BJ (cell line): ENCODE measurements around the gene ANKRD17. TPM values are rescaled to one million over a fixed set of nuclear protein-coding genes. Genes with fewer than 3 reads are reported as not detected.

Experiments used
- CTCF ChIA-PET: fragments of 350-600 bp; formaldehyde crosslinking; extraction: SDS; loops from one replicate; lab custom pipeline; 2021; ENCODE audit warnings: antibody characterized with exemption, inconsistent platforms; lab: Yijun Ruan, JAX
- POLR2A ChIA-PET: fragments of 300-600 bp; sonication (Branson Sonifier 250); formaldehyde crosslinking; extraction: SDS; loops from one replicate; lab custom pipeline; 2021; ENCODE audit warnings: antibody characterized with exemption; lab: Charles Lee
- DNase-seq: peaks from one replicate; pipeline ENCODE4 v3.0.0-alpha.2; 2011; ENCODE audit warnings: low read depth
- H3K27me3 ChIP-seq: 2 replicates; pipeline ENCODE4 v1.6.0; 2011; ENCODE audit warnings: low read length; ENCODE audit not compliant: control insufficient read depth, insufficient read depth
- H3K36me3 ChIP-seq: 2 replicates; pipeline ENCODE4 v1.5.1; 2011; ENCODE audit warnings: low read length; ENCODE audit not compliant: control insufficient read depth, insufficient read depth
- H3K4me3 ChIP-seq: 2 replicates; pipeline ENCODE4 v1.5.1; 2011; ENCODE audit warnings: low read depth, mild to moderate bottlenecking, control low read depth, low read length
- CTCF ChIP-seq: IDR thresholded peaks from 2 replicates; pipeline ENCODE4 v1.5.1; 2011; ENCODE audit warnings: low read depth, mild to moderate bottlenecking, control low read depth, inconsistent platforms, low read length, moderate library complexity; ENCODE audit not compliant: insufficient read depth
- polyA plus RNA-seq: library from polyadenylated mRNA; depleted of rRNA; stranded (reverse); fragments of >200 nt; gene quantifications from 2 replicates; pipeline ENCODE4 v1.2.3, GENCODE V29; 2011

ANKRD17 gene
- polyA plus RNA-seq, 1 experiment: 39.6 TPM

- H3K36me3 ChIP-seq: no peaks in the 10 kb centered on the region; the same call in 1 of the 2 replicates
- H3K4me3 ChIP-seq: no peak overlapping the region
- no peak for DNase-seq
- no peak for TF ChIP-seq CTCF
- ChIA-PET CTCF (no interaction called here), POLR2A (no interaction called here)
- H3K27me3 ChIP-seq: no peaks in the 10 kb centered on the region
These were observed 205.5 kb downstream of the ANKRD17 start for GRCh38 chr4:73053076-73053475.

GRCh38 chr4:73051625-73052024 is 207.0 kb downstream of the ANKRD17 start:
- DNase-seq: no peak
- Histone ChIP-seq H3K36me3 (no peaks in the 10 kb centered on the region; the same call in 1 of the 2 replicates), H3K27me3 (no peaks in the 10 kb centered on the region), H3K4me3 (no peak overlapping the region)
- POLR2A ChIA-PET: no interaction called here
- no peak for TF ChIP-seq CTCF
- CTCF ChIA-PET: no interaction called here

GRCh38 chr4:73045879-73046278 is 212.7 kb downstream of the ANKRD17 start:
- H3K4me3 ChIP-seq: no peak overlapping the region
- CTCF ChIA-PET: interaction anchor here (0.6 kb wide), 1 partner anchor 219 kb away, joined by 3 read pairs; no protein-coding TSS in a partner anchor
- no peaks in the 10 kb centered on the region for H3K36me3 ChIP-seq
- POLR2A ChIA-PET: no interaction called here
- TF ChIP-seq CTCF: no peak
- no peak for DNase-seq
- H3K27me3 ChIP-seq: no peaks in the 10 kb centered on the region

GRCh38 chr4:73037057-73037456 is 221.5 kb downstream of the ANKRD17 start:
- TF ChIP-seq CTCF: no peak
- Histone ChIP-seq H3K27me3 (0 out of 2 replicates have a peak, but pooled peaks cover 2% of the 10 kb centered on the region), H3K4me3 (no peak overlapping the region), H3K36me3 (no peaks in the 10 kb centered on the region)
- DNase-seq: no peak
- CTCF ChIA-PET: no interaction called here
- POLR2A ChIA-PET: no interaction called here

GRCh38 chr4:73036123-73036522 is 222.5 kb downstream of the ANKRD17 start:
- no peak for TF ChIP-seq CTCF
- DNase-seq: no peak
- Histone ChIP-seq H3K27me3 (0 out of 2 replicates have a peak, but pooled peaks cover 2% of the 10 kb centered on the region), H3K4me3 (no peak overlapping the region), H3K36me3 (no peaks in the 10 kb centered on the region)
- POLR2A ChIA-PET: no interaction called here
- CTCF ChIA-PET: no interaction called here
